ENCODE data around the gene POLR1H. TPM values are rescaled to one million over a fixed set of nuclear protein-coding genes. Genes with fewer than 3 reads are reported as not detected.
"Not testable (repeated sequence)": the region's sequence is repeated elsewhere in the genome, so short reads cannot be mapped to it uniquely, and the experiment has no call there.

POLR1H gene
- total RNA-seq, 2 experiments from 2014 or later = 53.0 to 58.1 TPM

DNA sequence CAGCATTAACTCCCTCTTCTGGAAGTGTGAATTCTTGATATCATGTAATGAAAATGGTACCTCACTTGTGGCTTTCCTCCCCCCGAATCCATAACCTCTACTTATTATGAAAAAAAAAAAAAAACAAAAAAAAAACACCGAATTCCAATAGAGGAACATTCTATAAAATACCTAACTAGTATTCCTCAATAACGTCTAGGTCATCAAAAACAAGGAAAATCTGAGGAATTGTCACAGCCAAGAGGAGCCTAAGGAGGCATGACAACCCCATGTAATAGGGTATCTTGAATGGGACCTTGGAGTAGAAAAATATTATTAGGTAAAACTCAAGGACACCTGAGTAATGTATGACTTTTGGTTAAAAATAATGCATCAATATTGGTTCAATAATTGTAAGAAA, 38.9 kb upstream of the POLR1H start:
- ChIA-PET POLR2A (interaction anchor here (1.1 kb wide), 1 partner anchor 66 kb away, joined by 4 read pairs; no protein-coding TSS in a partner anchor), CTCF (interaction anchor here (0.7 kb wide), 1 partner anchor 75 kb away, joined by 3 read pairs; no protein-coding TSS in a partner anchor)
- intact Hi-C loops (cut with micrococcal nuclease) = no loop called here
- Mint-ChIP-seq H3K36me3 (ENCODE audit: low read depth) (peaks cover 12% of the 10 kb centered on the region), H3K27me3 (no peaks in the 10 kb centered on the region), H3K4me1 (ENCODE audit: low read depth) (peaks cover 3% of the 10 kb centered on the region), H3K9me3 (no peaks in the 10 kb centered on the region), H3K4me3 (no peak overlapping the region), H3K27ac (no peak overlapping the region)
- DNase-seq = no peak
- no peak for ATAC-seq
- TF ChIP-seq, protein P1, sequence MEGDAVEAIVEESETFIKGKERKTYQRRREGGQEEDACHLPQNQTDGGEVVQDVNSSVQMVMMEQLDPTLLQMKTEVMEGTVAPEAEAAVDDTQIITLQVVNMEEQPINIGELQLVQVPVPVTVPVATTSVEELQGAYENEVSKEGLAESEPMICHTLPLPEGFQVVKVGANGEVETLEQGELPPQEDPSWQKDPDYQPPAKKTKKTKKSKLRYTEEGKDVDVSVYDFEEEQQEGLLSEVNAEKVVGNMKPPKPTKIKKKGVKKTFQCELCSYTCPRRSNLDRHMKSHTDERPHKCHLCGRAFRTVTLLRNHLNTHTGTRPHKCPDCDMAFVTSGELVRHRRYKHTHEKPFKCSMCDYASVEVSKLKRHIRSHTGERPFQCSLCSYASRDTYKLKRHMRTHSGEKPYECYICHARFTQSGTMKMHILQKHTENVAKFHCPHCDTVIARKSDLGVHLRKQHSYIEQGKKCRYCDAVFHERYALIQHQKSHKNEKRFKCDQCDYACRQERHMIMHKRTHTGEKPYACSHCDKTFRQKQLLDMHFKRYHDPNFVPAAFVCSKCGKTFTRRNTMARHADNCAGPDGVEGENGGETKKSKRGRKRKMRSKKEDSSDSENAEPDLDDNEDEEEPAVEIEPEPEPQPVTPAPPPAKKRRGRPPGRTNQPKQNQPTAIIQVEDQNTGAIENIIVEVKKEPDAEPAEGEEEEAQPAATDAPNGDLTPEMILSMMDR (IDR thresholded peaks at IDR 0.05) = no peak

- ChIA-PET POLR2A (interaction anchor here (1.1 kb wide), 1 partner anchor 65 kb away, joined by 4 read pairs; no protein-coding TSS in a partner anchor), CTCF (interaction anchor here (0.9 kb wide), 1 partner anchor 109 kb away, joined by 3 read pairs; no protein-coding TSS in a partner anchor)
- H3K27me3 Mint-ChIP-seq; DNase-seq; ATAC-seq; H3K4me3 Mint-ChIP-seq; H3K9me3 Mint-ChIP-seq; H3K27ac Mint-ChIP-seq; intact Hi-C loops (cut with micrococcal nuclease); H3K4me1 Mint-ChIP-seq (ENCODE audit: low read depth): not testable (repeated sequence)
- peaks cover 12% of the 10 kb centered on the region for H3K36me3 Mint-ChIP-seq (ENCODE audit: low read depth)
Observed at GRCh38 chr6:30022712-30023111, 38.4 kb upstream of the POLR1H start.

GRCh38 chr6:30025186-30025585, 35.9 kb upstream of the POLR1H start:
- CTCF ChIA-PET = interaction anchor here (1.4 to 1.5 kb wide), 2 partner anchors 11 to 371 kb away, joined by 3 to 4 read pairs; no protein-coding TSS in a partner anchor
- POLR2A ChIA-PET = no interaction called here
- H3K36me3 Mint-ChIP-seq (ENCODE audit: low read depth) = peaks cover 16% of the 10 kb centered on the region
- DNase-seq = no peak
- H3K27me3 Mint-ChIP-seq = no peaks in the 10 kb centered on the region
- peaks cover 3% of the 10 kb centered on the region for H3K4me1 Mint-ChIP-seq (ENCODE audit: low read depth)
- no peak overlapping the region for H3K27ac Mint-ChIP-seq
- no peak overlapping the region for H3K4me3 Mint-ChIP-seq
- H3K9me3 Mint-ChIP-seq = no peaks in the 10 kb centered on the region
- intact Hi-C loops (cut with micrococcal nuclease) = no loop called here
- no peak for ATAC-seq
- TF ChIP-seq, protein P1 (IDR thresholded peaks at IDR 0.05) = no peak

DNA sequence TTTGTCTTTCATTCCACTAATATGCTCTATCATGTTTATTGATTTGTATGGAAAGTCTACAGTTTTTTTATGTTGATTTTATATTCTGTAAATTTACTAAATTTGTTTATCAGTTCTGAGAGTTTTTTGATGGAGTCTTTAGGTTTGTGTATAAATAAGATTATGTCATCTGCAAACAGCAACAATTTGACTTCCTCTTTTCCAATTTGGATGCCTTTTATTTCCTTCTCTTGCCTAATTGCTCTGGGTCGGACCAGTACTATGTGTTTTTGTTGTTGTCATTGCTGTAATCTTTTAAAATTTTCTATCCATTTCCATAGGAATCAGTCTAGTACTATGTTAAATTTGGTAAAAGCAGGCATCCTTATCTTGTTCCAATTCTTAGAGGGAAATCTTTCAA, 31.5 kb upstream of the POLR1H start:
- H3K9me3 Mint-ChIP-seq = no peaks in the 10 kb centered on the region
- ATAC-seq = no peak
- no peak for DNase-seq
- no peak overlapping the region for H3K27ac Mint-ChIP-seq
- peaks cover 20% of the 10 kb centered on the region for H3K36me3 Mint-ChIP-seq (ENCODE audit: low read depth)
- TF ChIP-seq, protein P1 (IDR thresholded peaks at IDR 0.05) = no peak
- no peaks in the 10 kb centered on the region for H3K27me3 Mint-ChIP-seq
- H3K4me3 Mint-ChIP-seq = no peak overlapping the region
- intact Hi-C loops (cut with micrococcal nuclease) = no loop called here
- CTCF ChIA-PET = no interaction called here
- H3K4me1 Mint-ChIP-seq (ENCODE audit: low read depth) = peaks cover 3% of the 10 kb centered on the region
- POLR2A ChIA-PET = no interaction called here

- TF ChIP-seq, protein P1 (IDR thresholded peaks at IDR 0.05) = no peak
- no peaks in the 10 kb centered on the region for H3K9me3 Mint-ChIP-seq
- no peak for DNase-seq
- H3K4me1 Mint-ChIP-seq (ENCODE audit: low read depth) = peaks cover 3% of the 10 kb centered on the region
- POLR2A ChIA-PET = no interaction called here
- no peak overlapping the region for H3K27ac Mint-ChIP-seq
- no peak for ATAC-seq
- intact Hi-C loops (cut with micrococcal nuclease) = no loop called here
- CTCF ChIA-PET = interaction anchor here (0.7 to 1.4 kb wide), 2 partner anchors 329 to 1137 kb away, joined by 3 to 4 read pairs; no protein-coding TSS in a partner anchor
- peaks cover 25% of the 10 kb centered on the region for H3K36me3 Mint-ChIP-seq (ENCODE audit: low read depth)
- no peaks in the 10 kb centered on the region for H3K27me3 Mint-ChIP-seq
- no peak overlapping the region for H3K4me3 Mint-ChIP-seq
Observed at GRCh38 chr6:30031381-30031780, 29.7 kb upstream of the POLR1H start.

DNA sequence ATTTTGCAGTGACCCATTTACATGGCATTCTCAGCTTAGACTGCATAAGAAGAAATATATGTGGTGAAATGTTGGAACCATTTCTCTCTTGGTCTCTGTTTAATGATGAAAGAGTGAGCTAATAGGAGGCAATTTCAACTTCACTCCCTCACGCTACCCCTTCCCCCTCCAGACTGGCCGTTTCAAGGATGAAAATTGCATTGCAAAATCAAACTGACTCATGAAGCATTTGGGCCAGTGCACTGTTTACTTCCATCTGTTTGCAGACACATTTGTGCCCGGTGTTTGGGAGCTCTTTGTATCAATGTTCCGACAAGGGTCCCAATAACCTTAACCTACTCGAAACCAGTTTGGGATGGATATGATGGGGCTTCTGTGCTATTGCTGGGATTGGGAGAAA, 27.6 kb upstream of the POLR1H start:
- CTCF ChIA-PET = interaction anchor here (1.4 kb wide), 1 partner anchor 20 kb away, joined by 3 read pairs; no protein-coding TSS in a partner anchor
- peaks cover 20% of the 10 kb centered on the region for H3K36me3 Mint-ChIP-seq (ENCODE audit: low read depth)
- H3K27me3 Mint-ChIP-seq; H3K27ac Mint-ChIP-seq; ATAC-seq; intact Hi-C loops (cut with micrococcal nuclease); POLR2A ChIA-PET; H3K9me3 Mint-ChIP-seq; H3K4me1 Mint-ChIP-seq (ENCODE audit: low read depth); H3K4me3 Mint-ChIP-seq; DNase-seq: not testable (repeated sequence)

Data from activated CD8-positive, alpha-beta T cell treated with anti-CD3 and anti-CD28 coated beads for 36 hours (primary cell).